KMS-11 (cell line): ENCODE measurements around the gene EFHC1.
A peak's percentile ranks its signal among the peaks of the same experiment; 100 is the strongest.

Experiments used
- H2AFZ ChIP-seq: fragments of 200-600 bp; sonication (generic); 2 replicates; pipeline ENCODE4 v1.6.1; 2016; ENCODE audit warnings: antibody characterized with exemption, mixed run types, low read depth
- H3K27ac ChIP-seq: fragments of 200-600 bp; sonication (generic); 2 replicates; pipeline ENCODE4 v1.6.1; 2016; ENCODE audit warnings: mild to moderate bottlenecking, mixed run types
- H3K27me3 ChIP-seq: fragments of 200-600 bp; sonication (generic); 2 replicates; pipeline ENCODE4 v1.6.1; 2017; ENCODE audit warnings: mild to moderate bottlenecking, low read depth, mixed run types, moderate library complexity; ENCODE audit not compliant: insufficient read depth
- H3K36me3 ChIP-seq: fragments of 200-600 bp; sonication (generic); 2 replicates; pipeline ENCODE4 v1.6.1; 2017; ENCODE audit warnings: mild to moderate bottlenecking, mixed run types; ENCODE audit not compliant: insufficient read depth
- H3K4me1 ChIP-seq: fragments of 200-600 bp; sonication (generic); 2 replicates; pipeline ENCODE4 v1.6.1; 2016; ENCODE audit warnings: mild to moderate bottlenecking, low read depth, mixed run types; ENCODE audit not compliant: poor library complexity, severe bottlenecking
- H3K4me2 ChIP-seq: fragments of 200-600 bp; sonication (generic); 2 replicates; pipeline ENCODE4 v1.7.0; 2016; ENCODE audit warnings: mild to moderate bottlenecking, mixed run types
- H3K4me3 ChIP-seq: fragments of 200-600 bp; sonication (generic); IDR thresholded peaks from 2 replicates; pipeline ENCODE4 v1.6.1; 2017; ENCODE audit warnings: low read depth, low read length, mixed read lengths; ENCODE audit not compliant: insufficient read depth
- H3K79me2 ChIP-seq: fragments of 200-600 bp; sonication (generic); 2 replicates; pipeline ENCODE4 v1.6.1; 2016; ENCODE audit warnings: low read depth, mixed run types; ENCODE audit not compliant: insufficient read depth
- H3K9ac ChIP-seq: fragments of 200-600 bp; sonication (generic); 2 replicates; pipeline ENCODE4 v1.6.1; 2016; ENCODE audit warnings: mild to moderate bottlenecking, mixed run types
- H4K20me1 ChIP-seq: fragments of 200-600 bp; sonication (generic); 2 replicates; pipeline ENCODE4 v1.6.1; 2016; ENCODE audit warnings: mild to moderate bottlenecking, mixed run types; ENCODE audit not compliant: insufficient read depth
- TF ChIP-seq, protein P1 (sequence below): fragments of 200-600 bp; sonication (generic); conservative IDR thresholded peaks from 2 replicates; pipeline ENCODE4 v1.6.1; 2017; ENCODE audit warnings: low read depth, mild to moderate bottlenecking, antibody characterized with exemption, low read length, moderate library complexity, mixed read lengths

Gene EFHC1

DNA sequence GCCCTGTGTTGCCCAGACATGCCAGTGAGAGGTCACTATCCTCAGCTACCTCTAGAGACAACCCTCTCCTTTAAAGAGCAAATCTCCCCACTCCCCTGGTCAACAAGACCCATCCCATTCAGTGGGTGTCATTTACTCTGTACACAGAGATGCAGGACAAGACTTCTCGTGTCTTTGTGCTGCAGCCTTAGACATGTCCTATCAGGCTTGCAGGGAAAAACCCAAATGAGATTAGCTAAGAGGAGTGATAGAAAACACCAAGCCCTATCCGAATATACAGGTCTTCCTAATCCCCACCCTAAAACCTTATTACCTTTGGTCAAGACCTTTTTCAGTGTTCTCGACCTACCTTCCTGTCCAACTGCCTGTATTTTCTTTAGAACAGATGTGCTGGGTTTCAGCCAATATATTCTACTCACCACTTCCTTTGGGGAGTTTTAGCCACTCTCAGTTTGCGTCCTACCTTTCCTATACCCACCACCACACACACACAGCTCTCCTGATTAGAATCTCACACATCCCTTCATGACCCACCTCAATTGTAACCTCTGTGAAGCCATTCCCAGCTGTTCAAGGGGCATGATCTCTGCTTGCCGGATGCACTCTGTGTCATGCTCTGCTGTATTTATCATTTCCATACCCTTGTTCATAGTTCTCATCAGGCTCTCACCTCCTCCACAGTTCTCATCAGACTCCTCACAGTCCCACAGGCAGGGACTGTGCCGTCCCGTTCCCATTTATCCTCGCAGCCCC lies 117.0 kb downstream of the EFHC1 start:
- Histone ChIP-seq H2AFZ (no peak overlapping the region), H3K27me3 (no peaks in the 10 kb centered on the region), H3K36me3 (no peaks in the 10 kb centered on the region; the same call in 1 of the 2 replicates), H3K4me2 (peak overlapping the region; percentile 90), H3K4me3 (no peak overlapping the region), H3K79me2 (peaks cover 77% of the 10 kb centered on the region), H3K9ac (peak overlapping the region; percentile 44; the same call in 1 of the 2 replicates), H4K20me1 (no peaks in the 10 kb centered on the region), H3K4me1 (peaks cover 100% of the 10 kb centered on the region), H3K27ac (peak overlapping the region; percentile 94)
- TF ChIP-seq, protein P1, sequence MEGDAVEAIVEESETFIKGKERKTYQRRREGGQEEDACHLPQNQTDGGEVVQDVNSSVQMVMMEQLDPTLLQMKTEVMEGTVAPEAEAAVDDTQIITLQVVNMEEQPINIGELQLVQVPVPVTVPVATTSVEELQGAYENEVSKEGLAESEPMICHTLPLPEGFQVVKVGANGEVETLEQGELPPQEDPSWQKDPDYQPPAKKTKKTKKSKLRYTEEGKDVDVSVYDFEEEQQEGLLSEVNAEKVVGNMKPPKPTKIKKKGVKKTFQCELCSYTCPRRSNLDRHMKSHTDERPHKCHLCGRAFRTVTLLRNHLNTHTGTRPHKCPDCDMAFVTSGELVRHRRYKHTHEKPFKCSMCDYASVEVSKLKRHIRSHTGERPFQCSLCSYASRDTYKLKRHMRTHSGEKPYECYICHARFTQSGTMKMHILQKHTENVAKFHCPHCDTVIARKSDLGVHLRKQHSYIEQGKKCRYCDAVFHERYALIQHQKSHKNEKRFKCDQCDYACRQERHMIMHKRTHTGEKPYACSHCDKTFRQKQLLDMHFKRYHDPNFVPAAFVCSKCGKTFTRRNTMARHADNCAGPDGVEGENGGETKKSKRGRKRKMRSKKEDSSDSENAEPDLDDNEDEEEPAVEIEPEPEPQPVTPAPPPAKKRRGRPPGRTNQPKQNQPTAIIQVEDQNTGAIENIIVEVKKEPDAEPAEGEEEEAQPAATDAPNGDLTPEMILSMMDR, result no peak

DNA sequence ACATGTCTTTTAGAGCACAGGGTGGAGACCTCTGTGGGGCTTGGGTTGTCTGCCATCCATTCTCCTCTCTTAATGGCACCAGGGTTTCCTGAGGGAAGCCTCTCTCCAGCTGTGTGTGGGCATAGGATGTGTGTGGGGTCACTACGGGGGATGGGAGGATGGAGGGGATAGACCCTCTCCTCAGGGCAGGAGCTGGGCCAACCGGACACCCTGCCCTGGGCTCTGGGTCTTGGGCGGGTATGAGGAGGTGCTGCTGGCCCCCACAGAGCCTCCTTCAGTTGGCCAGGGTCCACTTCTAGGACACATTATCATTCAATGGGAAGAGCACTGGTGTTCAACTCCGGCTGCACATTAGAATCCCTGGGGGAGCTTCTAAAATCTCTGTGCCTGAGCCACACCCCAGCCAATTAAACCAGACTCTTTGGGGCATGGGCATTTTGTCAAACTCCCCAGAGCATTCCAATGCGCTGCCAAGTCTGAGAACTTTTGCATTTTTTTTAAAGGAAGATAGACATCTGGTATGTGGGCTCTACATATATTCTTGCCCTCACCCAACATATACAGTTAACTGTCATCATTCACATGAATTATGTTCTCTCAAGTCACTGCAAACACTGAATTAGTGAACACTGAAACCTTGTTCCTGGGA lies 118.2 kb downstream of the EFHC1 start:
- peak overlapping the region; percentile 94 for H3K27ac ChIP-seq
- H3K9ac ChIP-seq, result peak overlapping the region; percentile 44; the same call in 1 of the 2 replicates
- H3K27me3 ChIP-seq, result no peaks in the 10 kb centered on the region
- H3K79me2 ChIP-seq, result peaks cover 78% of the 10 kb centered on the region
- no peak overlapping the region for H2AFZ ChIP-seq
- TF ChIP-seq, protein P1, result no peak
- peaks cover 100% of the 10 kb centered on the region for H3K4me1 ChIP-seq
- H4K20me1 ChIP-seq, result no peaks in the 10 kb centered on the region
- no peaks in the 10 kb centered on the region; the same call in 1 of the 2 replicates for H3K36me3 ChIP-seq
- peak overlapping the region; percentile 90 for H3K4me2 ChIP-seq
- no peak overlapping the region for H3K4me3 ChIP-seq

DNA sequence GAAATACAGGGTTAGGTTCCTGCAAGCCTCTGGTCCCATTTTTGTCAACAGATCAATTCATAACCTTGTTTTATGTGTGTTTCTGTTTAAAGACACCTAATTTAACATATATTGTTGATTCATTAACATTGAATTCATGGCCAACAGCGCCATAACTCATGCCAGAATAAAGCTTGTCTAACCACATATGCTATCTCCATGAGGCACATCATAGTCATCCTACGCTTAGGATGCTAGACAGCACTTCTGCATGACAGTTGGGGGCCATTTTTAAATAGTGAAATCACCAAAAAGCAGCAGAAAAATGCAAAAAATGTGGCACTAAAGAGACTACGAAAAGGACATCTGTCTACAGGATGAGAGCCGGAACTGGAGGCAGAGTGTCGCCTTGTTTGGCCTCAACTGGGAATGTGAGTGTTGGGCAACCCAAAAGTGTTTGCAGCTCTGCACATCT lies 118.8 kb downstream of the EFHC1 start:
- Histone ChIP-seq H3K9ac (no peak overlapping the region), H3K4me1 (peaks cover 100% of the 10 kb centered on the region), H3K36me3 (no peaks in the 10 kb centered on the region; the same call in 1 of the 2 replicates), H2AFZ (no peak overlapping the region), H3K27me3 (no peaks in the 10 kb centered on the region), H3K4me2 (peak overlapping the region; percentile 90), H3K79me2 (peaks cover 78% of the 10 kb centered on the region), H4K20me1 (no peaks in the 10 kb centered on the region), H3K4me3 (no peak overlapping the region), H3K27ac (peak overlapping the region; percentile 94)
- TF ChIP-seq, protein P1, result no peak

DNA sequence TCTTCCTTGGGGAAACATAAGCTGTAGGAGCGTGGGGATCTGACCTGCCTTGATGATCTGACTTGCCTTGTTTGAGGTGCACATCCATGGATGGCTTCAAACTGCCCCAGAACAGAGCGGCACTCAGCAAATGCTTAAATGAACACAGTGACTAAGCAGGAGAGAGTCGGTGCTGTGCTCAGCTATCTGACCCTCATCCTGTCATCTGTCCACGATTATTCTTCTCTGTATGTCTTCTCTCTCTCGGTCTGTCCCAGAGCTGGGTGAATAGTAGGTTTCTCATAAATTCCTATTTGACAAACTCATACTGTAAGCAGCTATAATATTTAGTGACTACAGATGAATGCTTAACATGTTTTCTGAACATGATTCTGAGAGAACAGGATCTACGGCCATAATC lies 119.5 kb downstream of the EFHC1 start:
- Histone ChIP-seq H3K4me3 (no peak overlapping the region), H3K4me2 (peak overlapping the region; percentile 90; the same call in 1 of the 2 replicates), H3K79me2 (peaks cover 78% of the 10 kb centered on the region)

More for the DNA sequence above, 119.5 kb downstream of the EFHC1 start:
- Histone ChIP-seq H3K27me3 (no peaks in the 10 kb centered on the region), H4K20me1 (no peaks in the 10 kb centered on the region), H3K9ac (no peak overlapping the region), H3K4me1 (peaks cover 100% of the 10 kb centered on the region), H3K27ac (peak overlapping the region; percentile 94; the same call in 1 of the 2 replicates), H2AFZ (no peak overlapping the region), H3K36me3 (no peaks in the 10 kb centered on the region; the same call in 1 of the 2 replicates)
- TF ChIP-seq, protein P1, result no peak
